ENCODE data around the gene DAB2IP.

The DAB2IP gene

DNA sequence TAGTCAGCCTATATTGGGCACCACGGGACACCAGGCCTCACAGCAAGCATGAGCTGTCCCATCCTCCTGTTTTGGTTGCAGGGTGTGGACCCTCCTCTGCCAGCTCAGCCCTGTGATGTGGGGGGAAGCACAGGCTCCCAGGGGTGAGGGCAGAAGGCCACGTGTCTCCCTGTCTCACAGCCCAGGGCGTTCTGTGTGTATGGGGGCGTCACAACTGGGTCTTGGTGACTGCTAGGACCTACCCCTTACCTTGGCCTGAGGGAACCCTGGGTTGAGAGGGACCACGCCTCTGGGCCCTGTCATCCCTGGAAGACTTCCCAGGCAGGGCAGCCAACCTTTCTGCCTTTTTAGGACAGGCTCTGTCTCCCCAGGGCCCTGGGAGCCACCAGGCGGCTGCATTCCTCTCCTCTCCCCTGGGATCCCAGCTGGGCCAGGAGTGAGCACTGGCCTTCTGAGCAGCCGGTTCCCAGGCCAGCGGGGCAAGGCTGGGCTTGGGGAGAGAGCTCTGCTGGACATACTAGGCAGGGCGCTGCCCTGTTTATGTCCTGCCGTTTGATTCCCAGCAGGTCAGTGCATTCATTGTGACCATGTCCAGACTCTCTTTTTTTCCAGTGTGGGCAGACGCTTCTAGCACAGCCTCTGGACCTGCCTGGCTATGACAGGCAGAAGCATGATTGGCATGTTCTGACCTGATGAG is 97.4 kb downstream of the DAB2IP start:
- DNase-seq = no peak

DNA sequence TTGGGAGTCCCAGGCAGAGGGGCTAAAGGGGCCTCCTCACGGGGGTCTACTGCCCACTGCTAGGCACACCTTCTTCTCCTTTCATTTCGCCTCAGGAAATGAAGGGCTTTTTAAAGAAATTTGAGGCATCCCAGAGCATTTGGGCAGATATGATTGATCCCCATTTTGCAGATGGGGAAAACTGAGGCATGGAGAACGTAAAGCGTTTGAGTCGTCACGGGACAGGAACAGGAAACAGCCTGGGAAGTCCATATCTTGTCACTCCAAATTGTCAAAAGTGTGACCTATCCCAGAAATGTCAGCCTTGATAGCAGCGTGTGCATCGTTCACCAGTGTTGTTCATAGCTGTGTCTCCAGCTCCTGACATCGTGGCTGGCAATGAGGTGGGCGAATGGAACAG is 98.2 kb downstream of the DAB2IP start:
- DNase-seq = no peak

- no peak for DNase-seq
These were observed 98.9 kb downstream of the DAB2IP start for GRCh38 chr9:121750259-121750714.

GRCh38 chr9:121750715-121751623 is 99.5 kb downstream of the DAB2IP start:
- no peak for DNase-seq

DNA sequence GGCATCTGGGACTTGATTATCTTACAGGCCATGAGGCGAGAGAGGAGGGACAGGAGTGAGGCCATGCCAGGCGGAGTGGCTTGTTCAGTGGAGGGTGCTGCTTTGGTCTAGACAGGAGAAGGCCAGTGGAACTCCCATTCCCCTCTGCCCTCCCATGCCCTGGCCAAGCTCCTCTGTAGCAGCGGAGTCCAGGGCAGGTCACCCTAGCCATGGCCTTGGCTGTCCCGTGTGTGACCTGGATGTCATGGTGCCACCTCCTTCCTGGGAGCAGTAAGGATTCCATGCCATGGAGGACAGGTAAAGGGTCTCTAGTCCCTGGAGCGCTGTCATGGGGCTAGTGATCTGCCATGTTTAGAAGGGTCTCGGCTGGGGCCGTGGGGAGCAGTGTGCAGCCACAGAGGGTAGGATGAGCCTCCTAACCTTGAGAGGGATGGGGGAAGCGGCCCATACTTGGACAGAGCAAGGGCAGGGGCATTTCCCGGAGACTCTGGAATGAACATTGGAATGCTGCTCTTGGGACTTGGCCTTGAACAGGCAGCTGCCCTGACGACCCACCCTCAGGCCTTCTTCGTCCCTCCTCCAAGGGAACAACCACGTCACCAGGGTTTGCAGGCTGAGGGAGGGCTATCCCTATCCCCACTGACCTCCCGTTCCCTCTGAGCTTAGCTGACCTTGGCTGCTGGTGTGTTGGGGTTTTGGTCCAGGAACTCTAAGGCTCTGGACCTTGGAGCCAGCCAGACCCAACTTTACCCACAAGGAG is 100.4 kb downstream of the DAB2IP start:
- no peak for DNase-seq

DNA sequence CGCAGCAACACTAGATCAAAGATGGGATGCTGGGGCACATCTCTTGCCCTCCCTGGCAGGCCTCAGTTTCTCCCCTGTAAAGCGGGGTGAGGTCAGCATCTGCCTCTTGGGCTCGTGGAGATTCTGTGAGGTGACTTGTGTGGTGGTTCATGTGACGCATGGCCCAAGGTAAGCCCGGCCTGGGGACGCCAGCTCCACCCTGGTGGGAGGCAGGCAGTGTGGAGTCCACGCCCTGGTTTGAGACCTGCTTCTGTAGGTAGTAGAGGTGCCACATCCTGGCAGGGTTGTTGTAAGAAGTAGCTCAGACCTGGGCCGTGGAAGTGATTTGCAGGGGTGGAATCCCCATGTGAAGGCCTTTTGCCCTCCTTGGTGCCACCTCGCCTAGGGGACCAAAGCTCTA is 101.5 kb downstream of the DAB2IP start:
- no peak for DNase-seq

- no peak for DNase-seq
These were observed 102.6 kb downstream of the DAB2IP start for GRCh38 chr9:121753802-121754654.

DNA sequence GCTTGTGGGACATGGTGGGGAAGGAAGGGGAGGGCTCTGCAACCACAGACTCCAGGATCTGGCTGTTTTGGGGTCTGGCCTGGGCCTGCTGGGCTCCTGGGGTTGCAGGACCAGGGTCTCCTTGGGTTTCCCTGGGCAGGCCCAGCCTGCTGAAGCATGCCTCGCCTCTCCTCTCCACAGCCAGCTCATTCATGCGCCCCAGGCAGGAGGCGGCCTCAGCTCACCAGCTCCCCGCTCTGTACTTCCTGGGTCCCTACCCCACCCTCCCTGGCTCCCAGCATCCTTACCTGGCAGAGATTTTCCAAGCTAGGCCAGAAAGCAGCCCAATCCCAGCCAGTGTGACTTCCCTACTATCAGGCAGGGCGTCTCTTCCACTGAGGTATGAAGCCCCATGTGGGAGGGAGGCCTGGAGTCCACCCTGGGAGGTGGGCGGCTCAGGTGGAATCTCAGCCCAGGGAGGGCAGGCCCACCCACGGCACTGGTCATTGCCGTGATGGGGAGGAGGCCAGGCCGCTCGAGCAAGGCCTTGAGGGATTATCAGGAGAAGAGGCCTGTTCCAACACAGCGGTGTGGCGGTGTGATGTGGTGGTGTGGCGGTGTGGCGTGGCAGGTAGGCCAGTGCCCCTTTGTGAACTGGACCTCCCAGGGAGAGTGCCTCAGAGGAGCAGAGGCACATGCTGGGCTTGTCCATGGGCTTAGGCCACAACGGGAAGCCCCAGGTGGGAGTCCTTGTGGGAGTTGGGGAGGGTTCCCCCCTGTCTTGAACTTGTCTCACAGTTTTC is 103.4 kb downstream of the DAB2IP start:
- DNase-seq = no peak

DNA sequence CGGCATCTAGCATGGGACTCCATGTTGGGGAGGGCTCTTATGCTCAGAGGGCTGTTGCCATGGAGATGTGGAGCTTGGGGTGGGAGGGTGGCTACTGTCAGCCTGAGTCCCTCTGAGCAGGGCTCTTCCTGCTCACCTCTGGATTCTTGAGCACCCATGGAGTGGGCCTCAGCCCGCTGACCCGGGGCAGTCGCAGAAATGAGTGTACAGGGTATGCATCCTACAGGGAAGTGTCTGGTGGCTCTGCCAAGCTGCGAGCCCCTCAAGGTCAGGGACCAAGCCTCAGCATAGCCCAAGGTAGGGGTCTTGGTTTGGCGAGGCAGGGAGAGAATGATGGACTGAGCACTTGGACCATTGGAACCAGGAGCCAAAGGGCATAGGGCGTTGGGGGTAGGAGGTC is 104.1 kb downstream of the DAB2IP start:
- DNase-seq = no peak

DNA sequence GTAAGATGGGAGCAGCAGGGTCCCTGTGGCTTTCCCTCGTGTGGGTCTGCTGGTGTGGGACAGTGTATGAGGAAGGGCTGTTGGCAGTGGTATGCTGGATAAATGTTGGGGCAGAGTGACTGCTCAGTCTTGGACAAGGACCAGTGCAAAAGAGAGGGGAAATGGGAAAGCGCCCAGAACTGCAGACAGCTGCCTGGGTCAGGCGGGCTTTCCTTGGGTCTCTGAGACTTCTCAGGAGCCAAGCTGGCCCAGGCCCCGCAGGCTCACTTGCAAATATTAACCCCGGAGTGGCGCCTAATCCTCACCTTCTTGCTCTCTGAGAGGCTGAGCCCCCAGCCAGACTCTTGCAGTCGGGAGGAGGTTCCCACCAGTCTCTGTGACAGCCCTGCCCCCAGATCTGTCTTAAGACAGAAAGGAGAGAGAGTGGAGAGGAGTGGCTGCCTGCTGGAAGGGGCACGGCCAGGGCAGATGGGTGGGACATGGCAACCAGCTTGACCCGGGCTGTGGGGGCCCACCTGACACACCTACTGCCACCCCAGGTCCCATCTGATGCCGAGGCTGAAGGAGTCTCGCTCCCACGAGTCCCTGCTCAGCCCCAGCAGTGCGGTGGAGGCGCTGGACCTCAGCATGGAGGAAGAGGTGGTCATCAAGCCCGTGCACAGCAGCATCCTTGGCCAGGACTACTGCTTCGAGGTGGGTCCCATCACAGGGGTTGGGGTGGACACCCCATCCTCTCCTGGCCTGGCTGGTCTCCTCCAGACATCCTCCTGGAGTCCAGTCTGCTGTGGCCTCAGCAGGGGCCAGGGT is 105.2 kb downstream of the DAB2IP start:
- no peak for DNase-seq

DNA sequence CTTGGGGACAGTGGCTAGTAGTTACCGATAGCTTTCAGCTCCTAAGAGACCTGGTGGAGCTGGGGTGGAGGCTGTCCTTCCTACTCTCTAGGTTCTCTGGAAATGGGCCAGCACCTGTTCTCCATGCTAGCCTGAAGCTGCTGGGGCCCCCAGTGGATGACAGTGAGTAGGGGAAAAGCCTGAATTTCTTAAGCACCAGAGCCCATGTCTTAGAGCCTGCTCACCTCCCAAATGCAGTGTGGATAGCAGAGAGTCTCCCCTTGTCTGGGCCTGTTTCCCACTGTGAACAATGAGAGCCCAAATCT is 105.8 kb downstream of the DAB2IP start:
- no peak for DNase-seq

DNA sequence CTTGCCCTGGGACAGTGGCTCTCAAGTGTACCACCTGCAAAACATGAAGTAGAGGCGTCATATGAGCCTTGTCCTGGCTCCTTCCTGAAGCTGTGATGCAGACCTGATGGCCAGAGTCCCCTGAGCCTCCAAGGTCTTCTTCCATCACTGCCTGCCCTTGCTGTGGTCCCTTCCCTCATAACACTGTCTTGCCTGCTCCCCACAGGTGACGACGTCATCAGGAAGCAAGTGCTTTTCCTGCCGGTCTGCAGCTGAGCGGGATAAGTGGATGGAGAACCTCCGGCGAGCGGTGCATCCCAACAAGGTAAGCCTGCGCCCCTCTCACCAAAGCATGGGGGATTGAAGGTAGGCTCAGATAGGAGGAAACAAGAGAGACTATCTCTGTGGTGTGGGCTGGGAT is 107.3 kb downstream of the DAB2IP start:
- DNase-seq = no peak

GRCh38 chr9:121759996-121760395 is 108.6 kb downstream of the DAB2IP start:
- no peak for DNase-seq

DNA sequence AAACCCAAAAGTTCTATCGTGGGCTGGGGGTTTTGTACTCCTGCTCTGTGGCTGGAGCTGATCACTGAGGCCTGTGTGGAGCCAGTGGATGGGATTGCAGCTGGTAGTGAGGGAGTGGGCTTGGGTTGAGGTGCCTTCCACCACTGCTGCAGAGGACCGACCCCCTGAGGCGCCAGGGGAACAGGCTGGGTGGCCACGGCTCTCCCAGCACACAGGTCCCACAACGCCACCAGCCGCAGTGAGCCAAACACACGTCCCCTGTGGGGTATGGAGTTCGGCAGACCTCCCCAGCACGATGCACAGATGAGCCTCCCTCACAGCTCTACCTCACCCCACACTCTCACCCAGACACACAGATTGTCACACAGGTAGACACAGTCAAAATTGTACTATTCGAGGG is 109.1 kb downstream of the DAB2IP start:
- DNase-seq = no peak

DNA sequence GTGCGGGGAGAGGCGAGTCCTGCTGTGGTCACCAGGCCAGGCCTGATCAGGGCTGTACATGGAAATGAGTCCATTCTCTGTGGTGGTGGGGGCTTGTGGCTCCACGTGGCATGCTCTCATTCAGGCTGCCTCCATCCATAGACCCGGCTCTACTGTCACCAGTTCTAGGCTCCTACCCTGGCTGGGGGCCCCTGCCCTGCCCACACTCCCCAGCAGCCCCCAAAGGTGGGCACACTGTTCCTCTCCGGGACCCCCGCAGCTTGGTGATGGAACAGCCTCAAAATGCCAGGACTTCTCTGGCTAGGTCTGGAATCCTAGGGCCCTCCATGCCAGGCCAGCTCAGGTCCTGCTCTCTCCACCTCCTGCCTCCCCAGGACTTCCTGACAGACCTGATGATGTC is 111.7 kb downstream of the DAB2IP start:
- no peak for DNase-seq

DNA sequence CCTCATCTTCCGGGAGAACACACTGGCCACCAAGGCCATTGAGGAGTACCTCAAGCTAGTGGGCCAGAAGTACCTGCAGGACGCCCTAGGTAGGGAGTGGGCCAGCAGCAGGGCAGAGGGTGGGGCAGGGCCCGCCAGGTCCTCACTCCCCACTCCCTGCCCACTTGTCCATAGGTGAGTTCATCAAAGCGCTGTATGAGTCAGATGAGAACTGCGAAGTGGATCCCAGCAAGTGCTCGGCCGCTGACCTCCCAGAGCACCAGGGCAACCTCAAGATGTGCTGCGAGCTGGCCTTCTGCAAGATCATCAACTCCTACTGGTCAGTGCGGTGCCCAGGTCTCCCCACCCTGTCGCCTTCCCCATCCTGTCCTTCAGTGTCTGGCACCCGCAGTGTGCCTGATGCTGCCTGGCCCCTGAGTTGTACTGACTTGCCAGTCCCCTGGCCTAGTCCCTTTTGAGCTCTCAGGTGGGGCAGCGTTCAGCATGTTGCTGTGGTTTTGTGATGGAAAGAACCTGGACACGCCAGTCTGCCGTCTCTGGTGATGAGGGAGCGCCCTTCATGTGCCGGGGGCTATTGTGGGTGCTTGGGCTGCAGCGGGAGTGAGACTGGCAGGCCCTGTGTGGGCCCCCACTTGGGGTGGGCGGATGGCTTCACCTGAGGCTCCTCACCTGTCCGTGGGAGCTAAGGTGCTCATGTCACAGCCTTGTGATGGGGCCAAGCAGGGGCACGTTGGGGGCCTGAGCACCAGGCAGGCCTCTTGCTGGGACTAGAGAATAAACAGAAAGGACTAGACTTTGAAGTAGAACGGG is 112.3 kb downstream of the DAB2IP start:
- DNase-seq = no peak

DNA sequence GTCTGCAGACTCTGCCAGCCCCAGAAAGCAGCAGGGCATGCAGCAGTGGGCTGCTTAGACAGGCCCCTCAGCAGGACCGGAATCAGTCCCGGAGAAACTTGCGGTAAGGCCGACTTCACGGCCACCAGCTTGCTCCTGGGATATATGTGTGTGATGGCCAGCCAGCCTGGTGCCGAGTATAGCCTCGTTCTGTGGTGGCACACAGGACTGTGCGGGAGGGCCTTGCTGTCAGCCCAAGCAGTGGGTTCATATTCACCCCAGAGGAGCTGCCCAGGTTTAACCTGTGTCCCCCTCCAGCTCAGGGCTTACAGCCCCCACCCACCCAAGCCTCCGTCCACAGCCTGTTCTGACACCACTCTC is 112.9 kb downstream of the DAB2IP start:
- no peak for DNase-seq

GRCh38 chr9:121765021-121765950 is 113.9 kb downstream of the DAB2IP start:
- DNase-seq = no peak

DNA sequence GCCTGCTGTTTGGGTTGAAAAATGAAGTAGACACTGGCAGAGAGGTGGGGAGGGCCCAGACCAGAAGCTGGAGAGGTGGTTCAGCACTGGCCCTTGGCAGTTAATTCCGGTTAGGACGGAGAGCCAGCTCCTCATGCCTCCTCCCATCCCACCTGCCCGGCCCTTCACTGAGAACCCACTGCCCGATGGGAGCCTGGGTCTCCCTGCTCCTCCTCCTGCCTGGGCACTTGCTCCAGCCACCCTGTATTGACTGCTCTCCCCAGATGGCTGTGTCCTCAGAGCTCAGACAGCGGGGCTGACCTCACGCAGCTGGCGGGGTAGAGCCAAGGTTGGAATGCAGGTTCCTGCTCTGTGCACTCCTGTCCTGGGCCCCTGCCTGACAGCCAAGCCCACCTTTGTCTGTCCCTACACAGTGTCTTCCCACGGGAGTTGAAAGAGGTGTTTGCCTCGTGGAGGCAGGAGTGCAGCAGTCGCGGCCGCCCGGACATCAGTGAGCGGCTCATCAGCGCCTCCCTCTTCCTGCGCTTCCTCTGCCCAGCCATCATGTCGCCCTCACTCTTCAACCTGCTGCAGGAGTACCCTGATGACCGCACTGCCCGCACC is 114.7 kb downstream of the DAB2IP start:
- no peak for DNase-seq
